Stimulated activated CD4-positive, alpha-beta T cell treated with anti-CD3 and anti-CD28 coated beads, TNF-alpha, amount 100 ng/mL, for 48 hours (primary cell): ENCODE data around the gene DNAL1.
"Not testable (repeated sequence)": the region's sequence is repeated elsewhere in the genome, so short reads cannot be mapped to it uniquely, and the experiment has no call there.

Experiments
- DNase-seq, 3 donors: peaks; one replicate each; pipeline ENCODE4 v3.0.0-alpha.2; 2020; ENCODE audit warnings: low read depth in 3 of 3

The DNAL1 gene

GRCh38 chr14:73708076-73708475 lies 63.3 kb downstream of the DNAL1 start:
- not testable (repeated sequence) for DNase-seq

- no peak for DNase-seq
These were observed 65.2 kb downstream of the DNAL1 start for GRCh38 chr14:73709904-73710469.

- no peak for DNase-seq
These were observed 66.0 kb downstream of the DNAL1 start for GRCh38 chr14:73710737-73711136.

GRCh38 chr14:73712071-73712506 lies 67.3 kb downstream of the DNAL1 start:
- DNase-seq = no peak

- peak in 2 of 3 donors; percentile 20 to 26 for DNase-seq
These were observed 67.9 kb downstream of the DNAL1 start for GRCh38 chr14:73712540-73713180.

- DNase-seq = no peak
These were observed 68.5 kb downstream of the DNAL1 start for GRCh38 chr14:73713206-73713802.

- DNase-seq = peak; percentile 75 to 89 (median 81)
These were observed 69.2 kb downstream of the DNAL1 start, which contains the start of gene PNMA1 for GRCh38 chr14:73713803-73714655. Gene PNMA1, minus strand, starts transcription at chr14:73714384. Its CDS starts 745 bp downstream, at chr14:73713639.

GRCh38 chr14:73714656-73715081 lies 69.9 kb downstream of the DNAL1 start:
- DNase-seq = no peak

GRCh38 chr14:73715707-73716106 lies 70.9 kb downstream of the DNAL1 start:
- no peak for DNase-seq

- DNase-seq = no peak
These were observed 72.5 kb downstream of the DNAL1 start for GRCh38 chr14:73717266-73717665.

- no peak for DNase-seq
These were observed 73.1 kb downstream of the DNAL1 start for GRCh38 chr14:73717711-73718417.

- DNase-seq = no peak
These were observed 73.8 kb downstream of the DNAL1 start for GRCh38 chr14:73718418-73719251.

GRCh38 chr14:73719361-73719760 lies 74.6 kb downstream of the DNAL1 start:
- no peak for DNase-seq

GRCh38 chr14:73719791-73720190 lies 75.0 kb downstream of the DNAL1 start:
- no peak for DNase-seq

GRCh38 chr14:73720636-73721035 lies 75.8 kb downstream of the DNAL1 start:
- DNase-seq = no peak

- no peak for DNase-seq
These were observed 76.5 kb downstream of the DNAL1 start for GRCh38 chr14:73721101-73721821.

GRCh38 chr14:73722581-73722980 lies 77.8 kb downstream of the DNAL1 start:
- no peak for DNase-seq

- DNase-seq = no peak
These were observed 78.6 kb downstream of the DNAL1 start for GRCh38 chr14:73723406-73723796.

- DNase-seq = no peak
These were observed 79.2 kb downstream of the DNAL1 start for GRCh38 chr14:73723797-73724661.
